GM23338 (cell line): ENCODE data around the gene SRPRA. TPM values are rescaled to one million over a fixed set of nuclear protein-coding genes. Genes with fewer than 3 reads are reported as not detected.

Experiments
- ATAC-seq: fragments of 200-7000 bp; cut with Tn5 transposase; 3 replicates; pipeline ENCODE4 v1.9.1; 2020
- DNase-seq: peaks from one replicate; pipeline ENCODE4 v3.0.0-alpha.2; 2015; ENCODE audit warnings: low spot score
- H2AFZ ChIP-seq: fragments of 200-600 bp; sonication (generic); 2 replicates; pipeline ENCODE4 v1.8.0; 2016; ENCODE audit warnings: antibody characterized with exemption, mild to moderate bottlenecking, moderate library complexity
- H3F3A ChIP-seq: fragments of 200-600 bp; sonication (generic); replicated peaks from 2 replicates; pipeline ENCODE4 v1.8.0; 2017; ENCODE audit warnings: antibody characterized with exemption, mixed run types, low read depth
- H3K27ac ChIP-seq: fragments of 200-600 bp; sonication (generic); 2 replicates; pipeline ENCODE4 v1.6.1; 2016; ENCODE audit warnings: low read depth
- H3K27me3 ChIP-seq: fragments of 200-600 bp; sonication (generic); 2 replicates; pipeline ENCODE4 v1.8.0; 2016; ENCODE audit warnings: mild to moderate bottlenecking, mixed run types, moderate library complexity; ENCODE audit not compliant: insufficient read depth
- H3K36me3 ChIP-seq: fragments of 200-600 bp; sonication (generic); 2 replicates; pipeline ENCODE4 v1.8.0; 2016; ENCODE audit warnings: mild to moderate bottlenecking; ENCODE audit not compliant: insufficient read depth
- H3K4me1 ChIP-seq: fragments of 200-600 bp; sonication (generic); 2 replicates; pipeline ENCODE4 v1.8.0; 2016; ENCODE audit warnings: mild to moderate bottlenecking, moderate library complexity; ENCODE audit not compliant: insufficient read depth
- H3K4me2 ChIP-seq: fragments of 200-600 bp; sonication (generic); 2 replicates; pipeline ENCODE4 v1.7.1; 2017; ENCODE audit warnings: mixed run types
- H3K4me3 ChIP-seq: fragments of 200-600 bp; sonication (generic); 2 replicates; pipeline ENCODE4 v1.6.1; 2016; ENCODE audit warnings: mixed run types
- H3K79me2 ChIP-seq: fragments of 200-600 bp; sonication (generic); replicated peaks from 2 replicates; pipeline ENCODE4 v1.8.0; 2017; ENCODE audit warnings: mild to moderate bottlenecking; ENCODE audit not compliant: insufficient read depth
- H3K9me2 ChIP-seq: fragments of 200-600 bp; sonication (generic); 2 replicates; pipeline ENCODE4 v1.8.0; 2017; ENCODE audit not compliant: insufficient read depth
- H4K20me1 ChIP-seq: fragments of 200-600 bp; sonication (generic); replicated peaks from 2 replicates; pipeline ENCODE4 v1.8.0; 2017; ENCODE audit warnings: mild to moderate bottlenecking; ENCODE audit not compliant: insufficient read depth
- H3K27ac Mint-ChIP-seq: 2 replicates; pipeline ENCODE4 v1.8.0; 2020; ENCODE audit warnings: inconsistent platforms, mild to moderate bottlenecking, moderate library complexity, mixed read lengths
- H3K27me3 Mint-ChIP-seq: 3 replicates; pipeline ENCODE4 v1.8.0; 2022; ENCODE audit warnings: low read depth, mild to moderate bottlenecking, moderate library complexity, mixed read lengths, inconsistent platforms; ENCODE audit not compliant: insufficient read depth, poor library complexity
- H3K36me3 Mint-ChIP-seq: 3 replicates; pipeline ENCODE4 v1.8.0; 2021; ENCODE audit warnings: low read depth, mild to moderate bottlenecking, inconsistent platforms, moderate library complexity, mixed read lengths
- H3K4me1 Mint-ChIP-seq: 3 replicates; pipeline ENCODE4 v1.8.0; 2020; ENCODE audit warnings: mild to moderate bottlenecking, inconsistent platforms, mixed read lengths
- H3K4me3 Mint-ChIP-seq: 3 replicates; pipeline ENCODE4 v1.8.0; 2021; ENCODE audit warnings: moderate library complexity, mild to moderate bottlenecking, inconsistent platforms, mixed read lengths
- H3K9me3 Mint-ChIP-seq: 3 replicates; pipeline ENCODE4 v1.8.0; 2020; ENCODE audit warnings: moderate library complexity, mild to moderate bottlenecking, inconsistent platforms, mixed read lengths
- CREB1 ChIP-seq: fragments of 250-450 bp; sonication (Bioruptor Pico); IDR thresholded peaks from 2 replicates; pipeline ENCODE4 v1.5.0; 2020; ENCODE audit warnings: low read depth, mild to moderate bottlenecking, moderate library complexity
- EZH2 ChIP-seq: fragments of 200-600 bp; sonication (generic); IDR thresholded peaks from one replicate; pipeline ENCODE4 v1.8.0; 2017; ENCODE audit warnings: antibody characterized with exemption, mild to moderate bottlenecking, low read depth; ENCODE audit not compliant: unreplicated experiment
- JUNB ChIP-seq: IDR thresholded peaks from one replicate; pipeline ENCODE4 v1.6.1; 2016; ENCODE audit warnings: antibody characterized with exemption; ENCODE audit not compliant: unreplicated experiment
- NANOG ChIP-seq: IDR thresholded peaks from 2 replicates; pipeline ENCODE4 v1.6.1; 2016; ENCODE audit warnings: antibody characterized with exemption, borderline replicate concordance
- POLR2AphosphoS5 ChIP-seq: IDR thresholded peaks from 2 replicates; pipeline ENCODE4 v1.6.1; 2016; ENCODE audit warnings: antibody characterized with exemption, low read depth
- REST ChIP-seq: IDR thresholded peaks from one replicate; pipeline ENCODE4 v1.6.1; 2018; ENCODE audit warnings: antibody characterized with exemption; ENCODE audit not compliant: unreplicated experiment
- STAT1 ChIP-seq: IDR thresholded peaks from one replicate; pipeline ENCODE4 v1.6.1; 2016; ENCODE audit warnings: antibody characterized with exemption; ENCODE audit not compliant: unreplicated experiment
- ZNF114 ChIP-seq: fragments of 250-450 bp; sonication (Bioruptor Pico); IDR thresholded peaks from 2 replicates; pipeline ENCODE4 v1.5.0; 2020; ENCODE audit warnings: mild to moderate bottlenecking, moderate library complexity
- ZNF331 ChIP-seq: fragments of 250-450 bp; sonication (Bioruptor Pico); IDR thresholded peaks from 2 replicates; pipeline ENCODE4 v1.5.0; 2020; ENCODE audit warnings: low read depth, mild to moderate bottlenecking, moderate library complexity
- ZNF462 ChIP-seq: fragments of 250-450 bp; sonication (Bioruptor Pico); IDR thresholded peaks from 2 replicates; pipeline ENCODE4 v1.5.0; 2020; ENCODE audit warnings: mild to moderate bottlenecking, moderate library complexity
- polyA plus RNA-seq: library from polyadenylated mRNA; unstranded; fragments of >200 nt; fragmentation: Nextera tagmentation; extraction: Ambion mirVana; gene quantifications from 2 replicates; pipeline ENCODE4 v1.2.1, GENCODE V29; 2016
- total RNA-seq: library from RNA; depleted of rRNA; stranded (reverse); fragments of >200 nt; shearing (Covaris generic); gene quantifications from 2 replicates; pipeline ENCODE4 v1.2.3, GENCODE V29; 2014
- TF ChIP-seq, protein P1 (sequence below), 2 experiments: fragments of 200-600 bp in 1 of 2; sonication (generic) in 1 of 2; conservative IDR thresholded peaks; 2 replicates each; pipeline versions ENCODE4 v1.5.1 to v1.6.1; 2016 to 2017; ENCODE audit warnings: antibody characterized with exemption in 2 of 2, low read depth in 2 of 2, mild to moderate bottlenecking in 2 of 2, moderate library complexity in 1 of 2
- TF ChIP-seq, protein P2 (sequence below): IDR thresholded peaks from 2 replicates; pipeline ENCODE4 v1.6.1; 2016; ENCODE audit warnings: antibody characterized with exemption

The SRPRA gene
- total and polyA plus RNA-seq, 2 experiments from 2014 or later = 27.1 to 53.2 TPM

GRCh38 chr11:126282361-126282735 is 13.7 kb upstream of the SRPRA start:
- H3K27me3 ChIP-seq = peaks cover 19% of the 10 kb centered on the region
- DNase-seq (peak; percentile 74), ATAC-seq (peak; percentile 82)
- H3K4me2 ChIP-seq = peak overlapping the region; percentile 86
- Mint-ChIP-seq H3K27ac (no peak overlapping the region; the same call in 1 of the 2 replicates), H3K4me3 (peak overlapping the region; percentile 89), H3K27me3 (peaks cover 28% of the 10 kb centered on the region), H3K9me3 (no peaks in the 10 kb centered on the region; the same call in 2 of the 3 replicates), H3K36me3 (peaks cover 13% of the 10 kb centered on the region), H3K4me1 (peaks cover 15% of the 10 kb centered on the region)
- H3K27ac ChIP-seq = no peak overlapping the region
- H3K4me1 ChIP-seq = 0 out of 2 replicates have a peak, but pooled peaks cover 7% of the 10 kb centered on the region
- H3K9me2 ChIP-seq = no peaks in the 10 kb centered on the region
- H3F3A ChIP-seq = peaks cover 10% of the 10 kb centered on the region
- H2AFZ ChIP-seq = peak overlapping the region; percentile 94
- no peaks in the 10 kb centered on the region for H3K79me2 ChIP-seq
- H3K36me3 ChIP-seq = no peaks in the 10 kb centered on the region
- H4K20me1 ChIP-seq = no peaks in the 10 kb centered on the region
- TF ChIP-seq ZNF462 (CRISPR knock-in tag) (no peak), NANOG (no peak), STAT1 (no peak), JUNB (no peak), CREB1 (CRISPR knock-in tag) (no peak), EZH2 (no peak), ZNF114 (CRISPR knock-in tag) (no peak), REST (no peak), POLR2AphosphoS5 (no peak; the same call in 1 of the 2 replicates), ZNF331 (CRISPR knock-in tag) (no peak)
- TF ChIP-seq, protein P1, sequence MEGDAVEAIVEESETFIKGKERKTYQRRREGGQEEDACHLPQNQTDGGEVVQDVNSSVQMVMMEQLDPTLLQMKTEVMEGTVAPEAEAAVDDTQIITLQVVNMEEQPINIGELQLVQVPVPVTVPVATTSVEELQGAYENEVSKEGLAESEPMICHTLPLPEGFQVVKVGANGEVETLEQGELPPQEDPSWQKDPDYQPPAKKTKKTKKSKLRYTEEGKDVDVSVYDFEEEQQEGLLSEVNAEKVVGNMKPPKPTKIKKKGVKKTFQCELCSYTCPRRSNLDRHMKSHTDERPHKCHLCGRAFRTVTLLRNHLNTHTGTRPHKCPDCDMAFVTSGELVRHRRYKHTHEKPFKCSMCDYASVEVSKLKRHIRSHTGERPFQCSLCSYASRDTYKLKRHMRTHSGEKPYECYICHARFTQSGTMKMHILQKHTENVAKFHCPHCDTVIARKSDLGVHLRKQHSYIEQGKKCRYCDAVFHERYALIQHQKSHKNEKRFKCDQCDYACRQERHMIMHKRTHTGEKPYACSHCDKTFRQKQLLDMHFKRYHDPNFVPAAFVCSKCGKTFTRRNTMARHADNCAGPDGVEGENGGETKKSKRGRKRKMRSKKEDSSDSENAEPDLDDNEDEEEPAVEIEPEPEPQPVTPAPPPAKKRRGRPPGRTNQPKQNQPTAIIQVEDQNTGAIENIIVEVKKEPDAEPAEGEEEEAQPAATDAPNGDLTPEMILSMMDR (conservative IDR thresholded peaks at IDR 0.05; ENCODE audit: low read depth in 2 of 2) = no peak
- TF ChIP-seq, protein P2, sequence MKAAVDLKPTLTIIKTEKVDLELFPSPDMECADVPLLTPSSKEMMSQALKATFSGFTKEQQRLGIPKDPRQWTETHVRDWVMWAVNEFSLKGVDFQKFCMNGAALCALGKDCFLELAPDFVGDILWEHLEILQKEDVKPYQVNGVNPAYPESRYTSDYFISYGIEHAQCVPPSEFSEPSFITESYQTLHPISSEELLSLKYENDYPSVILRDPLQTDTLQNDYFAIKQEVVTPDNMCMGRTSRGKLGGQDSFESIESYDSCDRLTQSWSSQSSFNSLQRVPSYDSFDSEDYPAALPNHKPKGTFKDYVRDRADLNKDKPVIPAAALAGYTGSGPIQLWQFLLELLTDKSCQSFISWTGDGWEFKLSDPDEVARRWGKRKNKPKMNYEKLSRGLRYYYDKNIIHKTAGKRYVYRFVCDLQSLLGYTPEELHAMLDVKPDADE = no peak
- H3K4me3 ChIP-seq = peak overlapping the region; percentile 74
